Tibial nerve (tissue), 4 donors: ENCODE measurements around the gene SNRNP200. TPM values are rescaled to one million over a fixed set of nuclear protein-coding genes. Genes with fewer than 3 reads are reported as not detected.
A peak's percentile ranks its signal among the peaks of the same experiment; 100 is the strongest.

ENCODE experiments used
- DNase-seq, 2 donors: peaks; one replicate each; pipeline ENCODE4 v3.0.0-alpha.2; 2019; ENCODE audit warnings: low spot score in 2 of 2
- H3K27ac ChIP-seq, 4 donors: fragments of 200-600 bp; sonication (generic) in 3 of 4; one replicate each; pipeline ENCODE4 v1.5.1; 2017 to 2019; ENCODE audit warnings: mild to moderate bottlenecking in 1 of 4
- H3K27me3 ChIP-seq, 2 donors: fragments of 200-600 bp; sonication (generic) in 1 of 2; one replicate each; pipeline versions ENCODE4 v1.5.1 to v1.6.0; 2017 to 2019
- H3K36me3 ChIP-seq, 3 donors: fragments of 200-600 bp; sonication (generic); one replicate each; pipeline ENCODE4 v1.5.1; 2018 to 2019
- H3K4me1 ChIP-seq, 4 donors: fragments of 200-600 bp; sonication (generic) in 3 of 4; one replicate each; pipeline ENCODE4 v1.5.1; 2017 to 2019
- H3K4me3 ChIP-seq, 4 donors: fragments of 200-600 bp; sonication (generic) in 3 of 4; one replicate each; pipeline ENCODE4 v1.5.1; 2017 to 2019; ENCODE audit warnings: mild to moderate bottlenecking in 1 of 4, moderate library complexity in 1 of 4
- H3K9me3 ChIP-seq, 4 donors: fragments of 200-600 bp; sonication (generic) in 3 of 4; one replicate each; pipeline ENCODE4 v1.5.1; 2017 to 2019
- CTCF ChIP-seq, 5 experiments: fragments of 200-600 bp in 3 of 5; fragments of 450-650 bp in 2 of 5; sonication (generic) in 3 of 5; IDR thresholded peaks; one replicate each; pipeline ENCODE4 v1.5.1; 2016 to 2019; ENCODE audit warnings: antibody characterized with exemption in 5 of 5, mild to moderate bottlenecking in 3 of 5, moderate library complexity in 2 of 5
- EP300 ChIP-seq, 2 donors: sonication (generic); formaldehyde crosslinking; IDR thresholded peaks; one replicate each; pipeline ENCODE4 v1.6.1; 2017; ENCODE audit warnings: antibody characterized with exemption in 2 of 2, mild to moderate bottlenecking in 1 of 2
- POLR2A ChIP-seq, 2 donors: fragments of 450-650 bp; IDR thresholded peaks; one replicate each; pipeline ENCODE4 v1.6.1; 2017; ENCODE audit warnings: antibody characterized with exemption in 2 of 2, mild to moderate bottlenecking in 2 of 2, moderate library complexity in 2 of 2
- WGBS, 2 donors: methylation state at CpG; one replicate each; pipeline ENCODE4 v1.1.5; 2018; 5-methylcytosine and 5-hydroxymethylcytosine counted together
- total RNA-seq, 4 donors: library from RNA; depleted of rRNA; stranded (reverse); fragments of >200 nt; gene quantifications; one replicate each; pipeline ENCODE4 v1.1.0, GENCODE V29; 2016

The SNRNP200 gene
- total RNA-seq, 4 donors from 2014 or later: 79.4 to 106 (median 90.1) TPM

GRCh38 chr2:96287273-96287856, 18.0 kb downstream of the SNRNP200 start:
- Histone ChIP-seq H3K4me3 (no peak overlapping the region), H3K27ac (no peak overlapping the region), H3K36me3 (peaks cover 22 to 100% (median 94%) of the 10 kb centered on the region in 3 donors), H3K9me3 (no peaks in the 10 kb centered on the region), H3K4me1 (no peaks in the 10 kb centered on the region), H3K27me3 (no peaks in the 10 kb centered on the region)
- no peak for DNase-seq
- TF ChIP-seq EP300 (IDR thresholded peaks at IDR 0.05) (no peak), POLR2A (IDR thresholded peaks at IDR 0.05) (no peak)
- 79% methylated on average over 6 of the region's 6 CpGs for WGBS, 2 donors

GRCh38 chr2:96276787-96277499, 28.4 kb downstream of the SNRNP200 start:
- Histone ChIP-seq H3K27me3 (no peaks in the 10 kb centered on the region), H3K9me3 (no peaks in the 10 kb centered on the region), H3K4me1 (no peaks in the 10 kb centered on the region), H3K4me3 (no peak overlapping the region), H3K36me3 (peaks cover 6 to 98% (median 39%) of the 10 kb centered on the region in 3 donors), H3K27ac (no peak overlapping the region)
- TF ChIP-seq POLR2A (IDR thresholded peaks at IDR 0.05): no peak
- TF ChIP-seq CTCF (IDR thresholded peaks at IDR 0.05): no peak
- no peak for TF ChIP-seq EP300 (IDR thresholded peaks at IDR 0.05)
- 93 to 94% methylated on average over 19 to 21 of the region's 21 CpGs for WGBS, 2 donors
- DNase-seq: no peak

GRCh38 chr2:96274355-96275056, 30.8 kb downstream of the SNRNP200 start:
- peak overlapping the region in 2 of 4 donors; percentile 3 to 20 for H3K27ac ChIP-seq
- H3K27me3 ChIP-seq: no peaks in the 10 kb centered on the region
- no peak overlapping the region for H3K4me3 ChIP-seq
- DNase-seq: no peak
- no peaks in the 10 kb centered on the region for H3K9me3 ChIP-seq
- no peaks in the 10 kb centered on the region for H3K4me1 ChIP-seq
- no peak for TF ChIP-seq EP300 (IDR thresholded peaks at IDR 0.05)
- no peak for TF ChIP-seq POLR2A (IDR thresholded peaks at IDR 0.05)
- no peak for TF ChIP-seq CTCF (IDR thresholded peaks at IDR 0.05)
- WGBS, 2 donors: 76 to 79% methylated on average over 7 of the region's 7 CpGs
- H3K36me3 ChIP-seq: peaks cover 6 to 98% (median 51%) of the 10 kb centered on the region in 3 donors

- H3K4me3 ChIP-seq: no peak overlapping the region
- H3K4me1 ChIP-seq: no peaks in the 10 kb centered on the region
- H3K27me3 ChIP-seq: no peaks in the 10 kb centered on the region
- DNase-seq: no peak
- H3K36me3 ChIP-seq: peaks cover 6 to 98% (median 49%) of the 10 kb centered on the region in 3 donors
- 53 to 64% methylated on average over 3 of the region's 3 CpGs for WGBS, 2 donors
- no peak for TF ChIP-seq POLR2A (IDR thresholded peaks at IDR 0.05)
- no peak for TF ChIP-seq EP300 (IDR thresholded peaks at IDR 0.05)
- TF ChIP-seq CTCF (IDR thresholded peaks at IDR 0.05): no peak
- peak overlapping the region in 1 of 4 donors; percentile 60 for H3K27ac ChIP-seq
- no peaks in the 10 kb centered on the region for H3K9me3 ChIP-seq
Measured at GRCh38 chr2:96273763-96274162, 31.6 kb downstream of the SNRNP200 start.

- Histone ChIP-seq H3K36me3 (peaks cover 4 to 95% (median 31%) of the 10 kb centered on the region in 3 donors), H3K27me3 (no peaks in the 10 kb centered on the region)
Measured at GRCh38 chr2:96271995-96272394, 33.4 kb downstream of the SNRNP200 start.

More at GRCh38 chr2:96271995-96272394, 33.4 kb downstream of the SNRNP200 start:
- TF ChIP-seq CTCF (IDR thresholded peaks at IDR 0.05) (no peak), EP300 (IDR thresholded peaks at IDR 0.05) (no peak), POLR2A (IDR thresholded peaks at IDR 0.05) (no peak)
- Histone ChIP-seq H3K4me3 (no peak overlapping the region), H3K27ac (peak overlapping the region in 1 of 4 donors; percentile 17), H3K9me3 (no peaks in the 10 kb centered on the region), H3K4me1 (peaks cover 0 to 9% (median 6%) of the 10 kb centered on the region in 4 donors)
- 84 to 85% methylated on average over 3 of the region's 3 CpGs for whole genome bisulfite sequencing, 2 donors
- no peak for DNase-seq
